Osteocyte (in vitro differentiated cells): ENCODE results near the gene CKMT1A. TPM values are rescaled to one million over a fixed set of nuclear protein-coding genes. Genes with fewer than 3 reads are reported as not detected.
"Not testable (repeated sequence)": the region's sequence is repeated elsewhere in the genome, so short reads cannot be mapped to it uniquely, and the experiment has no call there.

ENCODE experiments used
- DNase-seq: peaks from one replicate; pipeline ENCODE4 v3.0.0; 2021; ENCODE audit warnings: mixed read lengths; ENCODE audit not compliant: unreplicated experiment; ENCODE audit errors: extremely low spot score
- H3K27ac Mint-ChIP-seq: one replicate; pipeline ENCODE4 v1.8.0; 2021; ENCODE audit warnings: mild to moderate bottlenecking, mixed read lengths; ENCODE audit not compliant: unreplicated experiment
- H3K27me3 Mint-ChIP-seq: one replicate; pipeline ENCODE4 v1.8.0; 2021; ENCODE audit warnings: mixed read lengths; ENCODE audit not compliant: unreplicated experiment
- H3K36me3 Mint-ChIP-seq: one replicate; pipeline ENCODE4 v1.8.0; 2021; ENCODE audit warnings: mixed read lengths; ENCODE audit not compliant: unreplicated experiment
- H3K4me1 Mint-ChIP-seq: one replicate; pipeline ENCODE4 v1.8.0; 2021; ENCODE audit warnings: mixed read lengths; ENCODE audit not compliant: unreplicated experiment
- H3K4me3 Mint-ChIP-seq: one replicate; pipeline ENCODE4 v1.8.0; 2021; ENCODE audit warnings: mild to moderate bottlenecking, moderate library complexity, mixed read lengths; ENCODE audit not compliant: unreplicated experiment
- H3K9me3 Mint-ChIP-seq: one replicate; pipeline ENCODE4 v1.8.0; 2021; ENCODE audit warnings: mixed read lengths; ENCODE audit not compliant: unreplicated experiment
- CTCF ChIP-seq: fragments of 200-600 bp; sonication (generic); IDR thresholded peaks from 2 replicates; pipeline ENCODE4 v1.5.0; 2021; ENCODE audit warnings: antibody characterized with exemption, mild to moderate bottlenecking, moderate library complexity
- total RNA-seq: library from RNA; stranded (reverse); gene quantifications from 2 replicates; pipeline ENCODE4 v1.2.1, GENCODE V29; 2021

The CKMT1A gene
- total RNA-seq, 1 donor from 2014 or later = not detected

- DNase-seq = no peak
- H3K4me3 Mint-ChIP-seq = no peak overlapping the region
- no peaks in the 10 kb centered on the region for H3K9me3 Mint-ChIP-seq
- H3K36me3 Mint-ChIP-seq = no peaks in the 10 kb centered on the region
- no peak for TF ChIP-seq CTCF
- H3K27ac Mint-ChIP-seq = no peak overlapping the region
- H3K27me3 Mint-ChIP-seq = peaks cover 35% of the 10 kb centered on the region
- H3K4me1 Mint-ChIP-seq = no peaks in the 10 kb centered on the region
Measured at GRCh38 chr15:43702174-43702573, 8.5 kb downstream of the CKMT1A start.

- no peak for TF ChIP-seq CTCF
Measured at GRCh38 chr15:43702701-43703424, 9.2 kb downstream of the CKMT1A start.

GRCh38 chr15:43710431-43711131 lies 16.9 kb downstream of the CKMT1A start:
- H3K4me3 Mint-ChIP-seq, DNase-seq, H3K27me3 Mint-ChIP-seq, H3K9me3 Mint-ChIP-seq, H3K27ac Mint-ChIP-seq, H3K36me3 Mint-ChIP-seq, H3K4me1 Mint-ChIP-seq: not testable (repeated sequence)

More at GRCh38 chr15:43702701-43703424, 9.2 kb downstream of the CKMT1A start:
- Mint-ChIP-seq H3K27me3 (peaks cover 28% of the 10 kb centered on the region), H3K36me3 (no peaks in the 10 kb centered on the region), H3K9me3 (no peaks in the 10 kb centered on the region), H3K4me1 (no peaks in the 10 kb centered on the region), H3K27ac (no peak overlapping the region), H3K4me3 (no peak overlapping the region)
- DNase-seq = no peak

GRCh38 chr15:43723151-43723550 lies 29.5 kb downstream of the CKMT1A start:
- H3K4me3 Mint-ChIP-seq = no peak overlapping the region
- H3K36me3 Mint-ChIP-seq = no peaks in the 10 kb centered on the region
- H3K27ac Mint-ChIP-seq = no peak overlapping the region
- no peaks in the 10 kb centered on the region for H3K9me3 Mint-ChIP-seq
- DNase-seq = no peak
- no peaks in the 10 kb centered on the region for H3K4me1 Mint-ChIP-seq
- no peak for TF ChIP-seq CTCF
- H3K27me3 Mint-ChIP-seq = peaks cover 33% of the 10 kb centered on the region

GRCh38 chr15:43726306-43726705 lies 32.6 kb downstream of the CKMT1A start:
- not testable (repeated sequence) for H3K9me3 Mint-ChIP-seq, DNase-seq, H3K36me3 Mint-ChIP-seq, H3K4me3 Mint-ChIP-seq, H3K4me1 Mint-ChIP-seq, H3K27ac Mint-ChIP-seq
- H3K27me3 Mint-ChIP-seq = peaks cover 28% of the 10 kb centered on the region

GRCh38 chr15:43728053-43728725 lies 34.5 kb downstream of the CKMT1A start:
- peaks cover 24% of the 10 kb centered on the region for H3K27me3 Mint-ChIP-seq
- H3K9me3 Mint-ChIP-seq, H3K4me1 Mint-ChIP-seq: not testable (repeated sequence)

More at GRCh38 chr15:43728053-43728725, 34.5 kb downstream of the CKMT1A start:
- not testable (repeated sequence) for H3K4me3 Mint-ChIP-seq, DNase-seq, H3K36me3 Mint-ChIP-seq, H3K27ac Mint-ChIP-seq
